GM12801 (cell line): ENCODE measurements around the gene FAXDC2.

Source experiments
- TF ChIP-seq, protein P1 (sequence below): IDR thresholded peaks from one replicate; pipeline ENCODE4 v1.5.1; 2011; ENCODE audit warnings: control low read depth; ENCODE audit not compliant: insufficient read length; ENCODE audit errors: extremely low read depth

Gene FAXDC2

DNA sequence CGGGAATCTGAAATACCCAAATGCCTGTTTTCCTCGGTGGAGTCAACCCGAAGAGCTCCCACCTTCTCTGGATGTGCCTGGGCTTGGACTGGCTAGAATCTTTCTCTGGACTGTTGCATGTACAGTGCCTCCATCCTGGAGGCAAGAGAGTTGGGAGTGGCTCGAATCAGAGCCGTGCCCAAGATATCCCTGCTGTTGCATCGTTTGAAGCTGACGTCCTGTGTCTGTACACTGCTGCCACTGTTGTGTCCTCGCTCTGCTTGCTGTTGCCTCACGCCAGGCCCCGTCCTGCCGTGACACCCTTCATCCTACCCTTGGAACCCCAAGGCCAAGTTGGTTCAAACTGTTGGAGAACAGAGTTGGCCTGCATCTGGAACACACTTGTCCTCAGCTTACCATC, 35.4 kb downstream of the FAXDC2 start:
- TF ChIP-seq, protein P1, sequence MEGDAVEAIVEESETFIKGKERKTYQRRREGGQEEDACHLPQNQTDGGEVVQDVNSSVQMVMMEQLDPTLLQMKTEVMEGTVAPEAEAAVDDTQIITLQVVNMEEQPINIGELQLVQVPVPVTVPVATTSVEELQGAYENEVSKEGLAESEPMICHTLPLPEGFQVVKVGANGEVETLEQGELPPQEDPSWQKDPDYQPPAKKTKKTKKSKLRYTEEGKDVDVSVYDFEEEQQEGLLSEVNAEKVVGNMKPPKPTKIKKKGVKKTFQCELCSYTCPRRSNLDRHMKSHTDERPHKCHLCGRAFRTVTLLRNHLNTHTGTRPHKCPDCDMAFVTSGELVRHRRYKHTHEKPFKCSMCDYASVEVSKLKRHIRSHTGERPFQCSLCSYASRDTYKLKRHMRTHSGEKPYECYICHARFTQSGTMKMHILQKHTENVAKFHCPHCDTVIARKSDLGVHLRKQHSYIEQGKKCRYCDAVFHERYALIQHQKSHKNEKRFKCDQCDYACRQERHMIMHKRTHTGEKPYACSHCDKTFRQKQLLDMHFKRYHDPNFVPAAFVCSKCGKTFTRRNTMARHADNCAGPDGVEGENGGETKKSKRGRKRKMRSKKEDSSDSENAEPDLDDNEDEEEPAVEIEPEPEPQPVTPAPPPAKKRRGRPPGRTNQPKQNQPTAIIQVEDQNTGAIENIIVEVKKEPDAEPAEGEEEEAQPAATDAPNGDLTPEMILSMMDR, result no peak

DNA sequence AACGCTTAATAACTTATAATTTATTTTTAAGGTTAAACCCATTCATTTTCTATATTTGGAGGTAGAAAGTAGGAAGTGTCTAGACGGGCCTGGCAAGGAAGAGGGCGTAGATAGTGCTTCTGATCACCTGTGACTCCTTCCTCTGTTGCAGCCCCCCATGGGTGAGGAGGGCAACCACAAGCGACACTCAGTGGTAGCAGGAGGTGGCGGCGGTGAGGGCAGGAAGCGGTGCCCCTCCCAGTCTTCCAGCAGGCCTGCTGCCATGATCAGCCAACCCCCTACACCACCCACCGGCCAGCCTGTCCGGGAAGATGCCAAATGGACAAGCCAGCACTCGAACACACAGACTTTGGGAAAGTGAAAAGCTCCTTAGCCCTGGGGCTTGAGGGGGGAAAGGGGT, 36.7 kb downstream of the FAXDC2 start:
- TF ChIP-seq, protein P1, result no peak

DNA sequence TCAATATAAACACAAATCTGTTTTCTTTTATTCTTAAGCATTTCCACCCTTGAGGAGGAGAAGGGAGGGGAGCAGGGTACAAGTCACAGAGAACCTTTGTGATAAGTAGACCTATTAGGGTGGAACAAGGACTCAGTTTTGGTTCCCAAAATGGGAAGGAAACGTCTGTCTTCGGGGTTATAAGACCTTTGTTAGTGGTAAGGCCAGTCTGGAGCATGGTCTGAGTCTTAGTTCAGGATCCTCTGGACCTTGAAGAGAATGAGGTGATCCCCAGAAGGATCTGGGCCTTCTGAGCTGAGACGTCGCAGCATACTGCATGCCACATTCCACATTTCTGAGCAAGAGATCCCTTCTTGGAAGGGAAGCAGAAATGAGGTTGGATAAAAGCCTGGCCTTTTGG, 37.2 kb downstream of the FAXDC2 start:
- TF ChIP-seq, protein P1, result no peak

DNA sequence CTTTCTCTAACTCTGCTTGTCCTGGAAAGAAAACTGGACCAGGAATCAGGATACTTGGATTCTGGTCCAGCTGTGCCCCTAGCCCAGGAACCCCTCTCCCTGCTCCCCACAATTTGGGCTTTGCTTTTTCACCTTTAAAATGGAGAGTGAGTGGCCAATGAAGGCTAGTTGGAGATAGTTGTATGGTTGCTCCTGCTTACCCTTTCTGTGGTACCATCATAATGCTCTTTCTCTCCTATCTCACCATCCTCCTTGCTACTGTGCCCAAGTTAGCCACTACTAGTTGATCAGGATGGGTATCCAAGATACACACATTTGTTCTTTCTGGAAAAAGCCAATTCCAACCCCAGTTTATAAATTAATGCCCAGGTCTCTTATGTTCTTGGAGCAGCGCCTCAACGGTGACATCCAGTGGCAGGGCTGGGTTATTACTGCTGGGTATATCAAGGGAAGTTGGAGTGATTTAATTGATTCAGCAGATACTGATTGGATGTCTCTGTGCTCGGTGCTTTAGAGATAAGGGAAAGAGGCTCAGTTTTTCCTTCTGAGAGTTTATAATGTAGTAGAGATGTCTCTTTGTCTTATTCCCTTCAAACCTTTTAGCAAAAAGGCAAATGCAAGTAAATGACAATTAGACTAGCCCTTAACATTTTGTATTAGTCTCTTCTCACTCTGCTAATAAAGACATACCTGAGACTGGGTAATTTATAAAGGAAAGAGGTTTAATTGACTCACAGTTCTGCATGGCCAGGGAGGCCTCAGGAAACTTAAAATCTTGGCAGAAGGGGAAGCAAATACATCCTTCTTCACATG, 38.5 kb downstream of the FAXDC2 start:
- TF ChIP-seq, protein P1, result no peak

DNA sequence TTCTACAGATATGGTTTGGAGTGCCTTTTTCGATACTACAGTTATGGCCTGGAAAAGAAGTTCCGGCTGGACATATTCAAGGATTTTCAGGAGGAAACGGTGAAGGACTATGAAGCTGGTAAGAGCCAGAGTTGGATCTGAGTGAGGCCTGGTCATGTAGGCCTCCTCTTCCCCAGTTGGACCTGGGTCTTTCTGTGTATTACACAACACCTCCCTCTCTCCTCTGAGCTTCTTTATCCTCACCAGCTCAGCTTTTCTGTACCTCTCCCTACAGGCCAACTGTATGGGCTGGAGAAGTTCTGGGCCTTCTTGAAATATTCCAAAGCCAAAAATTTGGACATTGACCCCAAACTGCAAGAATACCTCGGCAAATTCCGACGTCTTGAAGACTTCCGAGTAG, 39.2 kb downstream of the FAXDC2 start:
- TF ChIP-seq, protein P1, result no peak

DNA sequence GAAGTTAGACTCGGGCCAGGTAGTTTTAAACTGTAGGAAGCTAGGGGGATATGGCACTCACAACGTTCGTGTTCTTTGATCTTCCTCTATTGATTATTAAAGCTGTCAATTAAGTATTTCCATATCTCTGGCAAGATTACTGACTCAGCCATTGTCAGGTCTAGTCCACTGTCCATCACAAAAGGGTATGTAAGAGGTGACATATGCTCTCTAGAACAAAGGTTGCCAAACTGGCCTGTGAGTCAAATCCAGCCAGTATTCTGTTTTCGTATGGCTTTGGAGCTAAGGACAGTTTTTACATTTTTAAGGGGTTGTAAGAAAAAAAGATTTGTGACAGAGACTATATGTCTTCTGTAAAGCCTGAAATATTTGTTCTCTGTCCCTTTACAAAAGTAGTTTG, 44.2 kb downstream of the FAXDC2 start:
- TF ChIP-seq, protein P1, result no peak

DNA sequence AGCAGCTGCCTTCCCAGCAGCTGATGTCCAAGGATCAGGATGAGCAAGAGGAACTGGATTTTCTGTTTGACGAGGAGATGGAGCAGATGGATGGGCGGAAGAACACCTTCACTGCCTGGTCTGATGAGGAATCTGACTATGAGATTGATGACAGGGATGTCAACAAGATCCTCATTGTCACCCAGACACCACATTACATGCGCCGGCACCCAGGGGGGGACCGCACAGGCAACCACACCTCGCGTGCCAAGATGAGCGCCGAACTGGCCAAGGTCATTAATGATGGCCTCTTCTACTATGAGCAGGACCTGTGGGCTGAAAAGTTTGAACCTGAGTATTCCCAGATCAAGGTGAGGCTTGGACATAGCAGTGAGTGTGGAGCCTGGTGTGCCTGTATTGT, 48.4 kb downstream of the FAXDC2 start:
- TF ChIP-seq, protein P1, result no peak
